Measurements from ENCODE around the gene GDF10. TPM values are rescaled to one million over a fixed set of nuclear protein-coding genes. Genes with fewer than 3 reads are reported as not detected.

Gene GDF10
- total RNA-seq = not detected
- total RNA-seq (2013) = not detected

DNA sequence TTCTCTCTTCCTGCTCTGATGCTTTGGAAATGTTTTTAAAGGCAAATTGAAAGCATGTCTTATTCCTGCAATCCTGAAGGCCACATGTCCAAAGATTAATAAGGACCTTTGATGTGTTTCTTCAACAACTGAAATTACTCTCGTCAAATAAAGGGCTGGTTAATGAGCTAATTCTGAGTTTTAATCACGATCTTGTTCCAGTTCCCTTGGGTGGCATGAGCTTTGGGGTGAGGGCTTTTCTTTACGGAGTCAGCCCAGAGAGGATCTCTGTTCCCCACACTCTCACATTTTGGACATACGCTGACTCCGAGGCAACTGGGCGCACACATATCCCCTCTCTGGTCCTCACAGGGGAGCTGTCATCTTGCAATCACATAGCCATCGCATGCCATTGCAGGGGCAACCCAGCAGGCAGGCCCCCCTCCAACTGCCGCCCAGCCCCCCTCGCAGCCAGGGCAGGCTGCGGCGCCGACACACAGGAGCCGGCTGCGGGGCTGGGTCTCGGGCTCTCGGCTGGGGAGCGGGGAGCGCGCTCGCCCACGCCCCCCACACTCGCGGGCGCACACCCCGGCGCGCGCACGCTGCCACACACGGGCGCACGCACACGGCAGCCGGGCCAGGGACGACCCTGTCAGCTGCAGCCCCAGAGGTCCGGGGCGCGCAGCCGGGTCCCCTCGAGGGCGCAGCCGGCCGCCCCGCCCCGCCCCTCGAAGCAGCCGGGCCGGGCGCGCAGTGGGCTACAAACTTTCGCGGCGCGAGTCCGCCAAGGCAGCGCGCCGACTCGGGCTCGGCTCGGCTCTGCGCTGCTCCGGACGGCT is at the start of gene GDF10:
TSS of gene GDF10 (plus strand) at position 587 of the 818 bp plus-strand sequence. CDS start 455 bp downstream, outside the sequence.
- Histone ChIP-seq H3K27ac (ENCODE audit: low read length) (no peak within 1 kb of the TSS), H3K4me1 (ENCODE audit: control insufficient read depth, insufficient read depth, low read length) (no peaks in the 10 kb centered on the region), H3K9me3 (ENCODE audit: control insufficient read depth, insufficient read depth, low read length) (no peaks in the 10 kb centered on the region), H3K36me3 (ENCODE audit: control insufficient read depth, insufficient read depth, low read length) (no peaks in the 10 kb centered on the region), H3K4me3 (ENCODE audit: low read length) (no peak within 1 kb of the TSS), H3K27me3 (ENCODE audit: control insufficient read depth, insufficient read depth, low read length) (peaks cover 4% of the 10 kb centered on the region)
- H3K9me3 Mint-ChIP-seq = no peaks in the 10 kb centered on the region
- 8% methylated on average over 64 of the region's 64 CpGs for WGBS (ENCODE audit: insufficient coverage)
- TF ChIP-seq CTCF (IDR thresholded peaks at IDR 0.05) = no peak
- intact Hi-C loops (cut with micrococcal nuclease) = no loop called here
- H3K36me3 Mint-ChIP-seq = no peaks in the 10 kb centered on the region
- peaks cover 23 to 39% of the 10 kb centered on the region in 2 donors for H3K27me3 Mint-ChIP-seq (ENCODE audit: low read depth in 2 of 2)
- H3K4me3 Mint-ChIP-seq = peak within 1 kb of the TSS; percentile 45
- no peak within 1 kb of the TSS for H3K27ac Mint-ChIP-seq
- no peaks in the 10 kb centered on the region for H3K4me1 Mint-ChIP-seq
- DNase-seq (peak in 1 of 2 donors; percentile 27), ATAC-seq (no peak)

DNA sequence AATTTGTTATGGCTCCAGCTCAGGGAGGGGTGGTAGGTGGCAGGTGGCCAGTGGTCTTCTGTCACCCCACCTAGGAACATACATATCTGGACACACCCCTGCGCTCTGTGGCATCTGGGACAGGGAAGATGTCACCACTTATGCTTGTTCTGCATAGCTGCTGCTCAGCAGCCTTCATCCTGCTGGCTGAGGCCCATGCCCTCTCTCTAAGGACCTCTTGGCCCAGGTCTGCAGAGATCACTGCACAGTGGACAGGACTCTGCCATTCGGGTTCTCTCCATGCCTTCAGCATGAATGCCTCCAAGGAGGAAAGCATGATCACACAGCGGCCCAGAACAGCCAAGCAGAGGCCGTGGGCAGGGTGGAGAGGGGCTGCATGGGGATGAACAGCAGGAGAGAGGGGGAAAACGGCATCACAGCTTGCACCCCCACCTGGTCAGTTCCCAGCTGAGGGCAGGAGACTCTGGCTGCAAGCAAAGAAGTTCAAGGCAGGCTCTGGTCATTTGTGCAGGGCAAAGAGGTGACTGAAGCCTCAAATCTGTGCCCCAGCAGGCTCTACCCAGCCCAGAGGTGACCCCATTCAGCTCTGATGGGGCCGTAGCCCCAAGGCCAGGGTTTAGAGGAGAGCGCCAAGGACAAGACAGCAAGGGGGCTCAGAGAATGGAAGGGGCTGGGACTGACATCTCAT is 47.8 kb upstream of the GDF10 start:
- Histone ChIP-seq H3K27ac (ENCODE audit: low read length) (no peak overlapping the region), H3K4me3 (ENCODE audit: low read length) (no peak overlapping the region), H3K27me3 (ENCODE audit: control insufficient read depth, insufficient read depth, low read length) (no peaks in the 10 kb centered on the region), H3K4me1 (ENCODE audit: control insufficient read depth, insufficient read depth, low read length) (peaks cover 12% of the 10 kb centered on the region), H3K36me3 (ENCODE audit: control insufficient read depth, insufficient read depth, low read length) (no peaks in the 10 kb centered on the region), H3K9me3 (ENCODE audit: control insufficient read depth, insufficient read depth, low read length) (no peaks in the 10 kb centered on the region)
- Mint-ChIP-seq H3K27me3 (ENCODE audit: low read depth in 2 of 2) (no peaks in the 10 kb centered on the region), H3K4me1 (peaks cover 4 to 9% of the 10 kb centered on the region in 2 donors), H3K4me3 (no peak overlapping the region), H3K36me3 (no peaks in the 10 kb centered on the region), H3K9me3 (no peaks in the 10 kb centered on the region), H3K27ac (no peak overlapping the region)
- 84% methylated on average over 7 of the region's 7 CpGs for WGBS (ENCODE audit: insufficient coverage)
- intact Hi-C loops (cut with micrococcal nuclease) = no loop called here
- no peak for TF ChIP-seq CTCF (IDR thresholded peaks at IDR 0.05)
- ATAC-seq (no peak), DNase-seq (no peak)

- H3K36me3 Mint-ChIP-seq = no peaks in the 10 kb centered on the region
- WGBS (ENCODE audit: insufficient coverage) = 93% methylated on average over 10 of the region's 10 CpGs
- no peaks in the 10 kb centered on the region for H3K27me3 Mint-ChIP-seq (ENCODE audit: low read depth in 2 of 2)
- ATAC-seq (no peak), DNase-seq (no peak)
- H3K4me3 ChIP-seq (ENCODE audit: low read length) = no peak overlapping the region
- H3K36me3 ChIP-seq (ENCODE audit: control insufficient read depth, insufficient read depth, low read length) = no peaks in the 10 kb centered on the region
- H3K4me1 Mint-ChIP-seq = peaks cover 12 to 18% of the 10 kb centered on the region in 2 donors
- no peaks in the 10 kb centered on the region for H3K27me3 ChIP-seq (ENCODE audit: control insufficient read depth, insufficient read depth, low read length)
- no peak for TF ChIP-seq CTCF (IDR thresholded peaks at IDR 0.05)
- intact Hi-C loops (cut with micrococcal nuclease) = no loop called here
- H3K27ac ChIP-seq (ENCODE audit: low read length) = no peak overlapping the region
- H3K9me3 Mint-ChIP-seq = no peaks in the 10 kb centered on the region
- H3K4me1 ChIP-seq (ENCODE audit: control insufficient read depth, insufficient read depth, low read length) = peaks cover 16% of the 10 kb centered on the region
- no peak overlapping the region for H3K4me3 Mint-ChIP-seq
- no peaks in the 10 kb centered on the region for H3K9me3 ChIP-seq (ENCODE audit: control insufficient read depth, insufficient read depth, low read length)
- no peak overlapping the region for H3K27ac Mint-ChIP-seq
Measured at GRCh38 chr10:47253030-47253637, 46.9 kb upstream of the GDF10 start.
